ENCODE data around the gene PITX1. TPM values are rescaled to one million over a fixed set of nuclear protein-coding genes. Genes with fewer than 3 reads are reported as not detected.

PITX1 gene
- polyA plus RNA-seq, 3 donors: 0.32 to 1.4 (median 1.1) TPM

DNA sequence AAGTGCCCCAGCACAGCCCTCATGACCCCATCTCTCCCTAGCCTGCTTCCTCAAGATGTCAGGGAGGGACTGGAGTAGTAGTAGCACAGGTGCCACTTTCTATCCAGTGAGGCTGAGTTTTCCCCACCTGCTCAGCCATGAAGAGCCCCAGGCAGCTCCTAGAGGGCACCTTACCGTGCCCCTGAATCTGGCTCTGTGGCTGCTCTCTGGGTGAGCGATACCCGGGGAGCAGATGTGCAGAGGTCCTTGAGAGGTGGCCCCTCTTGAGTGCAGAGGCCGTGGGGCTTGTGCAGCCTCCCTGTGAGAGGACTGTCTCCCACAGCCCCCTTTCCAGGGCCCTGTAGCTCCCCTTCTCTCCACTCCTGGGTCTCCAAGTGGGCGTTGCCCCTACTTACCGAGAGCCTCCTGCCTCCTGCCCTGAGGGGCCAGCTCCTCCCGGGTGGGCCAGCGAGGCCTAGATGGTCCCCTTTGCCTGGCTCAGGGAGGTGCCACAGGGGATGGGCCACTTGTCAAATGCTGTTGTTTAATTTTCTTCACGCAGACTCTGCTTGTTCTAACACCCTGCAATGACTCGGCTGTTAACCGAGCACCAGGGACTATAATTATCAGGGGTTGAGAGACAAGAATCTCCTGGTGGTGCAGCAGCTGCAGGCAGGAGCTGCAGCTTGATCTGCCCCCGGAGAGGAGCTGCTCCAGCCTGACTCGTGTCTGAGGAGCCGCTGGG lies 29.6 kb upstream of the PITX1 start:
- no peak overlapping the region for H3K27ac ChIP-seq (ENCODE audit: low read depth, low read length)
- 52 to 67% (median 65%) methylated on average over 14 of the region's 14 CpGs for WGBS, 3 donors

DNA sequence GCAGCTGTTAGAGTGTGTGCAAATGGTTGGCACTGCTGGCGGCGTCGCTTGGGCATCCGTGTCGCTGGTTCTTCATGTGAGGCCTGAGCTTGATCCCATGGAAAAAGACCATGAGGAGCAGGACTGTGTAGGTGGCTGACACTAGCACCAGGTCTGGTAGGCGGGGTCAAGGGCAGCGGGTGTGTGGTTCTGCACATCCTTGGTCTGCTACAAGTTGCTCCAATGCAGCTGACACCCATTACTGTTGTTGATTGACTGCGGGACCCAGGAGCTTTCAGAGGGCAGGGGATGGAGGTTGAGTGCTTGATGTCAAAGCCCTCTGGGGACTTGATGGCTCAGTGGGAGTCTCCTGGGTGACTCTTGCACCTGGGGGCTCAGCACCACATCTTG lies 29.0 kb upstream of the PITX1 start:
- WGBS, 3 donors: 91 to 93% (median 92%) methylated on average over 8 of the region's 8 CpGs

GRCh38 chr5:135062216-135063055 lies 28.4 kb upstream of the PITX1 start:
- 64 to 74% (median 71%) methylated on average over 17 of the region's 17 CpGs for WGBS, 3 donors
- H3K27ac ChIP-seq (ENCODE audit: low read depth, low read length): no peak overlapping the region

More for the DNA sequence above, 29.0 kb upstream of the PITX1 start:
- no peak overlapping the region for H3K27ac ChIP-seq (ENCODE audit: low read depth, low read length)

DNA sequence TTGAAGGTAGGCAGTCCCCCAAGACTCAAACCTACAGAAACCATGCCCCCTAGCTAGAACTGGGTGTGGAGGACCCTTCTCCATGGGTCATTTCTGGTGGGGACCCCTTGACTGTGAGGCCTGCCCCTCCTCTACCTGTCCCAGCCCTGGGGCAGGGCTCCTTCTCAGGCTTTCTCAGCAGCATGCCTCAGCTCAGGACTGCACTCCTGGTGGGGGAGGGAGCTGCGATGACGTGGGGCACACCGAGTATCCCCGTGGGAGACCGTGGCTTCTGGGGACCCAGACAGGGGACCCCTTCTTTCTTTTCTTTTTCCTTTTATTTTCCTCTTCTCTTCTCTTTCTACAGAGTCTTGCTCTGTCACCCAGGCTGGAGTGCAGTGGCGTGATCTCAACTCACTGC lies 27.0 kb upstream of the PITX1 start:
- 84 to 94% (median 93%) methylated on average over 6 of the region's 6 CpGs for WGBS, 3 donors
- no peak overlapping the region for H3K27ac ChIP-seq (ENCODE audit: low read depth, low read length)

- H3K27ac ChIP-seq (ENCODE audit: low read depth, low read length): no peak overlapping the region
- 64 to 77% (median 74%) methylated on average over 3 of the region's 3 CpGs for WGBS, 3 donors
Measured at GRCh38 chr5:135060021-135060420, 26.0 kb upstream of the PITX1 start.

- no peak overlapping the region for H3K27ac ChIP-seq (ENCODE audit: low read depth, low read length)
- WGBS, 3 donors: 70 to 73% (median 71%) methylated on average over 12 of the region's 12 CpGs
Measured at GRCh38 chr5:135059000-135059923, 25.2 kb upstream of the PITX1 start.

GRCh38 chr5:135058331-135058732 lies 24.3 kb upstream of the PITX1 start:
- WGBS, 3 donors: 60 to 71% (median 63%) methylated on average over 8 of the region's 8 CpGs
- H3K27ac ChIP-seq (ENCODE audit: low read depth, low read length): no peak overlapping the region

GRCh38 chr5:135057233-135057632 lies 23.2 kb upstream of the PITX1 start:
- 67 to 82% (median 82%) methylated on average over 2 of the region's 2 CpGs for WGBS, 3 donors
- no peak overlapping the region for H3K27ac ChIP-seq (ENCODE audit: low read depth, low read length)

GRCh38 chr5:135056316-135057030 lies 22.4 kb upstream of the PITX1 start:
- WGBS, 3 donors: 78 to 88% (median 79%) methylated on average over 8 of the region's 8 CpGs
- no peak overlapping the region for H3K27ac ChIP-seq (ENCODE audit: low read depth, low read length)

DNA sequence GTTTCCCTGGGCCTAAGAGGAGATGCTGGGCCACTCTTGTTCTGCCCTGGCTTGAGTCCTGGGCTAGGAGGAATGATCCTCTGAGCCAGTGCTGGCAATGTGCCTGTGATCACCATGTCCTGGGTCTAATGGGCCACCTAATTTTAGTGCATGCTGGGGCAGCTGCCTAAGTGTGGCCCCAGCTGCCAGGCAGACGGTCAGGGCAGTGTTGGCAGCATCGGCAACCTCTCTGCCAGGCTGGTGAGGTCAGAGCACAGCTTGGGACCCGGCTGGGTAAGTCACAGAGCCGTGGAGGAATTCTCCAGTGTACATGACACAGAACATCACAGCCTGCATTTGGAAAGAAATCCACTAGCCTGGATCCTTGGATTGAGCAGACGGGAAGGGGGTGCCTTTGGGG lies 21.4 kb upstream of the PITX1 start:
- no peak overlapping the region for H3K27ac ChIP-seq (ENCODE audit: low read depth, low read length)
- WGBS, 3 donors: 58 to 69% (median 59%) methylated on average over 5 of the region's 5 CpGs

- no peak overlapping the region for H3K27ac ChIP-seq (ENCODE audit: low read depth, low read length)
- 51 to 81% (median 76%) methylated on average over 2 of the region's 2 CpGs for WGBS, 3 donors
Measured at GRCh38 chr5:135054546-135054945, 20.5 kb upstream of the PITX1 start.

- H3K27ac ChIP-seq (ENCODE audit: low read depth, low read length): no peak overlapping the region
- 16 to 49% (median 46%) methylated on average over 8 of the region's 8 CpGs for WGBS, 3 donors
Measured at GRCh38 chr5:135053989-135054388, 20.0 kb upstream of the PITX1 start.

GRCh38 chr5:135053278-135053677 lies 19.2 kb upstream of the PITX1 start:
- H3K27ac ChIP-seq (ENCODE audit: low read depth, low read length): no peak overlapping the region
- WGBS, 3 donors: 58 to 65% (median 60%) methylated on average over 3 of the region's 3 CpGs

DNA sequence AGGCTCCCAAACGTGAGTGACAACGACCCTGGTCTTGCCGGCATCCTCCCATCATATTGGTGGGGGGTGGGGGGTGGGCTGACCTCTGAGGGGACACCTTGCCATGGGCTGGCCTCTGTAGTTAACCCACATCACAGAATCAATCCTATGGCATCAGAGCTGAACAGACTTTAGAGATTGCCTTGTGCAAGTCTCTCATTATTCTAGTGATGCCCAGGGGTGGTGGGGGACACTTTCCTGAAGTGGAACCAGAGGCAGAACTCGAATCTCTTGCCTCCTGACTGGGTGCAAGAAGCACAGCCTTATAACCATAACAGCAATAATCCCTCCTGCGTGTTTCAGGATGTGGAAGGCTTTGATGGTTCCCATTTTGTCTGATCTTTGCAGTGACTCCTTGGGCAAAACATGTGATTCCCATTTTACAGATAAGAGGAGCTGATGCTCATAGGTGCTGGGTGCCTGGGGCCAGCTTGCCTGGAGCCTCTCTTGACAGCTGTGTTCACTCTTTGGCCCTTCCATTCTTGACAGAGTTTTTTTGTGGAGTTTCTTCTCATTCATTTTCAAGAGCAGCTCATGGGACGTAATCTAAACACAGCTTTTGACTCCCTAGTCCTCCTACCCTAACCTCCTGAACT lies 18.6 kb upstream of the PITX1 start:
- no peak overlapping the region for H3K27ac ChIP-seq (ENCODE audit: low read depth, low read length)
- WGBS, 3 donors: 50 to 52% (median 51%) methylated on average over 6 of the region's 6 CpGs

- 46 to 66% (median 47%) methylated on average over 11 of the region's 11 CpGs for WGBS, 3 donors
- no peak overlapping the region for H3K27ac ChIP-seq (ENCODE audit: low read depth, low read length)
Measured at GRCh38 chr5:135051872-135052271, 17.8 kb upstream of the PITX1 start.

DNA sequence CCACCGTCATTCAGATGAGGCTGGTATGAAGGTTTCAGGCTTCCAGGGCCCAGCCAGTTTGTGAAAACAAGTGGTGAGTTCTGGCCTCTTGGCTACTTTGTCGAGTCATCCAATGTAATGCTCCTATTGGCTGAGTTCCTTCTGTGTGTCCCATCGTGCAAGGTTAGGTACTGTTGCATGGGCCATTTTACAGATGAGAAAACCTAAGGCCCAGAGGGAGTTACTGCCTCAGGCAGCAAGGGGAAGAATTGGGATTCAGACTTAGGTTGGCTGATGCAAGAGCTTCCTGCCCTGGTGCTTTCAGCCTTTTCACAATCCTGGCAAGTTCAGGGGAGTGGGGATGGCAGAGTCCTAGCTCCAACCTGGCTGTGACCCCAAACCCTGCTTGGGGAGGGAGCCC lies 17.4 kb upstream of the PITX1 start:
- 47 to 60% (median 56%) methylated on average over 3 of the region's 3 CpGs for WGBS, 3 donors
- no peak overlapping the region for H3K27ac ChIP-seq (ENCODE audit: low read depth, low read length)

DNA sequence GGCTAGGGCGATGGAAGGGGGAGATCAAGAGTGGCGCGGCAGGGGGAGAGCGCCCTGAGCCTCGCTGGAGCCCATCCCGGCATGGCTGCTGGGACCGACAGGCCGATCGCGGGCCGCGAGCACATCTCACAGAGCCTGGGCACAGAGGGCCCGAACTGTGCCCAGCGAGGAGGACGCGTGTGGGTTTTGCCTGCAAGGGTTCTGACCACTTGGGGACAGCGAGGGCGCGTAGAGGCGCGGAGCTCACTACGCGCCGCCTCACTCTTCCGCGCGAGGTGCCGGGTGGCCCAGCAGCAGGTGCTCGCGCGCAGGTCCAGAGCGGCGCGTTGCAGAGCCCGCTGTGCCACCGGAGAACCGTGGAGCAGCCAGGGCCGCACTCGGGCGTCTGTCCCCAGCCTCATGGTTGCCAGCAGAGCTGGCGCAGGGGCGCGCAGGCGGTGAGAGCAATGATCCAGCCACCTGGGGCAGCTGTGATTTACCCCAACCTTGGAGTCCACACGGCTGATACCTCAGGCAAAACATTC lies 16.3 kb upstream of the PITX1 start:
- no peak overlapping the region for H3K27ac ChIP-seq (ENCODE audit: low read depth, low read length)
- WGBS, 3 donors: 8 to 20% (median 14%) methylated on average over 42 to 45 of the region's 45 CpGs

All from adipose tissue (tissue), 3 donors.